ENCODE measurements around the gene LYSMD2. TPM values are rescaled to one million over a fixed set of nuclear protein-coding genes. Genes with fewer than 3 reads are reported as not detected.

The LYSMD2 gene
- total and polyA plus RNA-seq, 2 of the 8 experiments (the other 6 are each of a cell fraction or from before 2014, with no cell fraction given) = 2.2 to 2.7 TPM

DNA sequence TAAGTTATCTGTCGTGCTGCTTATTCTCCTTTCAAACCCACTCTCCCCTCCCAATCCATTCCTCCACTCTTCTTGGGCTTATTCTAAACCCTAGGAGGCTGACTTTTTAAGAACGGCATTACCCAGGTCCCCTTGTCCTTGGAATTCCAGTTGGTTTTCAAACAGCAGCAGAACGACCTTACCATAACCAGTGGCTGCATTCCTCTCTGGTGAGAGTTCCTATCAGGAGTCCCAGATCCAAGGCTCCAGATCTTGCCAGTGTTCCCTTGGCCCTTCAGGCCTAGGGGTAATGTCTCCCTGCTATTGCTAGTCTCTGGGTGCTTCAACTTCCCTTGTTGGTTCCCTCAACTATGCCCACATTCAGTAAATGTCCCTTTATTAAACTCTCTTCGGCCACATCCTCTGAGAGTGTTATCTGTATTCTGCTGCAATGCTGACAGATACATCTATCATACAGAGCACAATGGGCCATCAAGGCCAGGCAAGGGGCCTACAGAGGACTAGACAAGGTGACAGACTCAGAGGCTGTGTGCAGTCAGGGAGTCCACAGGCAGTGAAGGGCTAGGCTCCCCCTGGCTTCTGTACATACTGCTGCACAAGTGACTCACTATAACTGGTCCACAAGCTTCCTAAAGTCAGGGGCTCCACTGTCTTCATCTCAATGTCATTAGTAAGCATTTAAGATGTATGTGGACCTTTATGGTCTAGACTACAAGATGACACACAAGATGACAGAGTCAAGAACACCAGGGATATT is 10.1 kb downstream of the LYSMD2 start:
- TF ChIP-seq KDM5A (IDR thresholded peaks at IDR 0.05; ENCODE audit: low read length) (no peak), SP1 (IDR thresholded peaks at IDR 0.05; ENCODE audit: low read depth, low read length) (no peak)
- TF ChIP-seq, protein P1, sequence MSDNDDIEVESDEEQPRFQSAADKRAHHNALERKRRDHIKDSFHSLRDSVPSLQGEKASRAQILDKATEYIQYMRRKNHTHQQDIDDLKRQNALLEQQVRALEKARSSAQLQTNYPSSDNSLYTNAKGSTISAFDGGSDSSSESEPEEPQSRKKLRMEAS (IDR thresholded peaks at IDR 0.05) = no peak
- Histone ChIP-seq H3K4me2 (ENCODE audit: insufficient read depth in 1 of 2, low read depth in 2 of 2, low read length in 2 of 2) (peak overlapping the region in 1 of 2 experiments; percentile 9; a peak in 1 of 4 replicates), H2BK12ac (ENCODE audit: low read depth, low read length) (no peak overlapping the region), H4K5ac (ENCODE audit: insufficient read length, low read depth, low read length) (no peak overlapping the region), H2BK20ac (ENCODE audit: low read length) (no peak overlapping the region), H3K14ac (ENCODE audit: insufficient read length) (no peak overlapping the region), H3K79me2 (ENCODE audit: control insufficient read depth in 1 of 2, insufficient read depth in 2 of 2, low read length in 2 of 2) (no peaks in the 10 kb centered on the region), H3K27ac (ENCODE audit: low read depth, low read length) (no peak overlapping the region), H2BK15ac (ENCODE audit: low read length) (0 out of 2 replicates have a peak overlapping the region, but pooled peaks have one; percentile 36), H3K9ac (replicated peaks in 1 of 4; ENCODE audit: extremely low read depth in 1 of 4, low read depth in 3 of 4, low read length in 3 of 4) (no peak overlapping the region), H3K56ac (replicated peaks; ENCODE audit: insufficient read length, low read depth, low read length) (no peak overlapping the region), H3K4me1 (replicated peaks in 1 of 4; ENCODE audit: control insufficient read depth in 3 of 4, insufficient read depth in 4 of 4, low read length in 3 of 4) (peaks cover 2 to 11% (median 6%) of the 10 kb centered on the region in 4 experiments; a peak in 5 of 7 replicates), H3K23ac (ENCODE audit: insufficient read length) (no peak overlapping the region), H3K27me3 (replicated peaks in 1 of 4; ENCODE audit: control insufficient read depth in 3 of 4, extremely low read depth in 1 of 4, insufficient read depth in 3 of 4, low read length in 3 of 4) (no peaks in the 10 kb centered on the region), H2AFZ (ENCODE audit: low read length) (no peak overlapping the region), H3K9me3 (ENCODE audit: insufficient read depth in 2 of 2, low read depth in 1 of 2, low read length in 1 of 2) (no peaks in the 10 kb centered on the region), H3K79me1 (ENCODE audit: low read depth, low read length) (no peaks in the 10 kb centered on the region), H3K23me2 (ENCODE audit: low read depth, low read length) (no peaks in the 10 kb centered on the region; the same call in 1 of the 2 replicates), H3K4me3 (ENCODE audit: extremely low read depth in 1 of 4, insufficient read depth in 2 of 4, low read depth in 3 of 4, low read length in 4 of 4) (no peak overlapping the region), H4K91ac (replicated peaks; ENCODE audit: insufficient read length, low read length) (no peak overlapping the region), H2BK5ac (ENCODE audit: low read depth, low read length) (no peak overlapping the region), H2BK120ac (replicated peaks; ENCODE audit: low read depth, low read length) (no peak overlapping the region), H3K36me3 (ENCODE audit: control insufficient read depth in 2 of 4, insufficient read depth in 4 of 4, low read length in 3 of 4) (no peaks in the 10 kb centered on the region), H4K8ac (ENCODE audit: extremely low read depth, insufficient read depth, low read length) (no peak overlapping the region), H3K4ac (replicated peaks; ENCODE audit: insufficient read length, low read depth, low read length) (no peak overlapping the region), H2AK5ac (ENCODE audit: low read depth, low read length) (no peak overlapping the region), H4K20me1 (replicated peaks in 1 of 2; ENCODE audit: control insufficient read depth in 1 of 2, insufficient read depth in 2 of 2, low read length in 2 of 2) (no peaks in the 10 kb centered on the region), H3K18ac (ENCODE audit: extremely low read depth, low read length) (no peak overlapping the region)
- WGBS, 2 experiments (ENCODE audit: extremely low coverage in 1 of 2, insufficient coverage in 1 of 2, insufficient read length in 1 of 2, insufficient replicate concordance in 2 of 2, low coverage in 1 of 2, low lambda C conversion rate in 2 of 2, missing lambda C conversion rate in 1 of 2) = 71% methylated on average over 4 of the region's 4 CpGs; no CpG with 5 or more reads in 1 of the 2 experiments
- FAIRE-seq (no peak), DNase-seq (ENCODE audit: low read depth in 1 of 2, low spot score in 2 of 2) (no peak)
- ChIA-PET POLR2A (ENCODE audit: partially characterized antibody) (interaction anchor here (0.6 kb wide), 1 partner anchor 77 kb away, joined by 3 read pairs; no protein-coding TSS in a partner anchor), CTCF (ENCODE audit: partially characterized antibody) (no interaction called here)

Data from H1 (cell line).